Ishikawa (cell line): ENCODE data around the gene DNER.

Experiments used
- CREB1 ChIP-seq: IDR thresholded peaks from 2 replicates; pipeline ENCODE4 v1.6.1; 2012; ENCODE audit warnings: low read depth
- EP300 ChIP-seq: IDR thresholded peaks from 2 replicates; pipeline ENCODE4 v1.6.1; 2012; ENCODE audit warnings: borderline replicate concordance
- MAX ChIP-seq: IDR thresholded peaks from 2 replicates; pipeline ENCODE4 v1.6.1; 2012
- NFIC ChIP-seq: IDR thresholded peaks from 2 replicates; pipeline ENCODE4 v1.6.1; 2012
- RAD21 ChIP-seq: IDR thresholded peaks from 2 replicates; pipeline ENCODE4 v1.6.1; 2012; ENCODE audit warnings: low read depth
- TAF1 ChIP-seq: IDR thresholded peaks from 2 replicates; pipeline ENCODE4 v1.6.1; 2012; ENCODE audit warnings: low read depth, mild to moderate bottlenecking
- TCF12 ChIP-seq: IDR thresholded peaks from 2 replicates; pipeline ENCODE4 v1.6.1; 2012; ENCODE audit warnings: low read depth
- TEAD4 ChIP-seq: IDR thresholded peaks from 2 replicates; pipeline ENCODE4 v1.6.1; 2012
- TF ChIP-seq, protein P1 (sequence below): IDR thresholded peaks from 2 replicates; pipeline ENCODE4 v1.6.1; 2012; ENCODE audit warnings: low read depth, mild to moderate bottlenecking

- TF ChIP-seq MAX, result no peak
- no peak for TF ChIP-seq TAF1
- no peak for TF ChIP-seq TEAD4
- TF ChIP-seq, protein P1, sequence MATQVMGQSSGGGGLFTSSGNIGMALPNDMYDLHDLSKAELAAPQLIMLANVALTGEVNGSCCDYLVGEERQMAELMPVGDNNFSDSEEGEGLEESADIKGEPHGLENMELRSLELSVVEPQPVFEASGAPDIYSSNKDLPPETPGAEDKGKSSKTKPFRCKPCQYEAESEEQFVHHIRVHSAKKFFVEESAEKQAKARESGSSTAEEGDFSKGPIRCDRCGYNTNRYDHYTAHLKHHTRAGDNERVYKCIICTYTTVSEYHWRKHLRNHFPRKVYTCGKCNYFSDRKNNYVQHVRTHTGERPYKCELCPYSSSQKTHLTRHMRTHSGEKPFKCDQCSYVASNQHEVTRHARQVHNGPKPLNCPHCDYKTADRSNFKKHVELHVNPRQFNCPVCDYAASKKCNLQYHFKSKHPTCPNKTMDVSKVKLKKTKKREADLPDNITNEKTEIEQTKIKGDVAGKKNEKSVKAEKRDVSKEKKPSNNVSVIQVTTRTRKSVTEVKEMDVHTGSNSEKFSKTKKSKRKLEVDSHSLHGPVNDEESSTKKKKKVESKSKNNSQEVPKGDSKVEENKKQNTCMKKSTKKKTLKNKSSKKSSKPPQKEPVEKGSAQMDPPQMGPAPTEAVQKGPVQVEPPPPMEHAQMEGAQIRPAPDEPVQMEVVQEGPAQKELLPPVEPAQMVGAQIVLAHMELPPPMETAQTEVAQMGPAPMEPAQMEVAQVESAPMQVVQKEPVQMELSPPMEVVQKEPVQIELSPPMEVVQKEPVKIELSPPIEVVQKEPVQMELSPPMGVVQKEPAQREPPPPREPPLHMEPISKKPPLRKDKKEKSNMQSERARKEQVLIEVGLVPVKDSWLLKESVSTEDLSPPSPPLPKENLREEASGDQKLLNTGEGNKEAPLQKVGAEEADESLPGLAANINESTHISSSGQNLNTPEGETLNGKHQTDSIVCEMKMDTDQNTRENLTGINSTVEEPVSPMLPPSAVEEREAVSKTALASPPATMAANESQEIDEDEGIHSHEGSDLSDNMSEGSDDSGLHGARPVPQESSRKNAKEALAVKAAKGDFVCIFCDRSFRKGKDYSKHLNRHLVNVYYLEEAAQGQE, result no peak
- TF ChIP-seq TCF12, result no peak
- no peak for TF ChIP-seq NFIC
- no peak for TF ChIP-seq CREB1
- no peak for TF ChIP-seq EP300
- no peak for TF ChIP-seq RAD21
Measured at GRCh38 chr2:229738024-229738625, 23.8 kb upstream of the DNER start.
